Naive thymus-derived CD4-positive, alpha-beta T cell (primary cell): ENCODE measurements around the gene WFS1. TPM values are rescaled to one million over a fixed set of nuclear protein-coding genes. Genes with fewer than 3 reads are reported as not detected.

Source experiments
- ATAC-seq: fragments of 150-1000 bp; cut with Tn5 transposase; 2 replicates; pipeline ENCODE4 v1.10.0; 2021; ENCODE audit warnings: mild to moderate bottlenecking, moderate library complexity
- CTCF ChIA-PET: fragments of 350-600 bp; sonication (Branson Sonifier 250); formaldehyde crosslinking; loops from one replicate; lab custom pipeline; 2021; ENCODE audit warnings: antibody characterized with exemption; lab: Charles Lee
- POLR2A ChIA-PET: fragments of 350-600 bp; sonication (Branson Sonifier 250); formaldehyde crosslinking; loops from one replicate; lab custom pipeline; 2021; ENCODE audit warnings: antibody characterized with exemption, inconsistent platforms; lab: Charles Lee
- DNase-seq, 9 donors: peaks; one replicate each; pipeline versions ENCODE4 v3.0.0 to v3.0.0-alpha.2; 2020 to 2022; ENCODE audit warnings: mixed read lengths in 1 of 9
- H3K27ac ChIP-seq: one replicate; pipeline ENCODE4 v1.7.0; 2013; ENCODE audit warnings: mild to moderate bottlenecking, low read depth, low read length, moderate library complexity
- H3K27me3 ChIP-seq, 2 donors: one replicate each; pipeline ENCODE4 v1.7.0; 2013; ENCODE audit warnings: low read length in 2 of 2, mild to moderate bottlenecking in 2 of 2, moderate library complexity in 2 of 2; ENCODE audit not compliant: control insufficient read depth in 2 of 2, insufficient read depth in 2 of 2
- H3K36me3 ChIP-seq, 3 experiments: 1 replicate in 2 of 3; 2 replicates in 1 of 3; pipeline ENCODE4 v1.7.0; 2013; ENCODE audit warnings: low read length in 3 of 3, mild to moderate bottlenecking in 3 of 3, moderate library complexity in 1 of 3; ENCODE audit not compliant: insufficient read depth in 3 of 3, control insufficient read depth in 2 of 3
- H3K4me1 ChIP-seq, 2 donors: one replicate each; pipeline ENCODE4 v1.7.0; 2013; ENCODE audit warnings: low read length in 2 of 2, mild to moderate bottlenecking in 2 of 2, moderate library complexity in 1 of 2; ENCODE audit not compliant: control insufficient read depth in 2 of 2, insufficient read depth in 2 of 2
- H3K4me3 ChIP-seq: 2 replicates; pipeline ENCODE4 v1.7.0; 2013; ENCODE audit warnings: mild to moderate bottlenecking, low read length
- H3K9me3 ChIP-seq, 3 experiments: 1 replicate in 2 of 3; 2 replicates in 1 of 3; pipeline ENCODE4 v1.7.0; 2013; ENCODE audit warnings: low read length in 3 of 3; ENCODE audit not compliant: control insufficient read depth in 2 of 3
- H3K27ac Mint-ChIP-seq, 9 donors: one replicate each; pipeline ENCODE4 v1.8.0; 2020 to 2022; ENCODE audit warnings: mixed read lengths in 9 of 9, mild to moderate bottlenecking in 8 of 9, moderate library complexity in 5 of 9, inconsistent platforms in 2 of 9
- H3K27me3 Mint-ChIP-seq, 5 donors: one replicate each; pipeline ENCODE4 v1.8.0; 2021 to 2022; ENCODE audit warnings: mixed read lengths in 5 of 5, mild to moderate bottlenecking in 1 of 5
- H3K36me3 Mint-ChIP-seq, 5 donors: one replicate each; pipeline ENCODE4 v1.8.0; 2020 to 2022; ENCODE audit warnings: mixed read lengths in 5 of 5, mild to moderate bottlenecking in 3 of 5, inconsistent platforms in 1 of 5
- H3K4me1 Mint-ChIP-seq, 7 donors: one replicate each; pipeline ENCODE4 v1.8.0; 2020 to 2022; ENCODE audit warnings: mixed read lengths in 7 of 7, mild to moderate bottlenecking in 3 of 7, inconsistent platforms in 1 of 7
- H3K4me3 Mint-ChIP-seq, 10 donors: one replicate each; pipeline ENCODE4 v1.8.0; 2020 to 2022; ENCODE audit warnings: mild to moderate bottlenecking in 10 of 10, mixed read lengths in 10 of 10, moderate library complexity in 6 of 10, inconsistent platforms in 2 of 10
- H3K9me3 Mint-ChIP-seq, 11 donors: one replicate each; pipeline ENCODE4 v1.8.0; 2020 to 2022; ENCODE audit warnings: mixed read lengths in 11 of 11, mild to moderate bottlenecking in 4 of 11, inconsistent platforms in 1 of 11, moderate library complexity in 1 of 11
- intact Hi-C, 2 donors: fragments of 100-400 bp; cut with micrococcal nuclease; formaldehyde crosslinking; loops; one replicate each; pipeline ENCODE4 v1.15.1; 2023
- polyA plus RNA-seq, 2 donors: library from polyadenylated mRNA; unstranded; fragments of 300-500 nt; fragmentation: Illumina TruSeq; gene quantifications; one replicate each; pipeline ENCODE4 v1.2.3, GENCODE V29; 2021
- total RNA-seq, 6 experiments: library from RNA in 5 of 6; stranded (reverse) in 5 of 6; gene quantifications; 1 replicate in 5 of 6; 2 replicates in 1 of 6; pipeline ENCODE4 v1.2.3 and lab custom pipeline; 2021 to 2026

The WFS1 gene
- total and polyA plus RNA-seq, 7 experiments from 2014 or later: 2.8 to 6.7 (median 4.4) TPM

- DNase-seq (no peak), ATAC-seq (no peak)
- no peak overlapping the region for H3K4me3 Mint-ChIP-seq
- H3K4me1 Mint-ChIP-seq: peaks cover 0 to 17% (median 0%) of the 10 kb centered on the region in 7 donors
- Histone ChIP-seq H3K27ac (no peak overlapping the region), H3K9me3 (no peaks in the 10 kb centered on the region), H3K27me3 (no peaks in the 10 kb centered on the region), H3K36me3 (no peaks in the 10 kb centered on the region), H3K4me1 (no peaks in the 10 kb centered on the region), H3K4me3 (no peak overlapping the region)
- ChIA-PET POLR2A (no interaction called here), CTCF (interaction anchor here (0.8 to 1.4 kb wide), 2 partner anchors 68 to 72 kb away, joined by 3 to 5 read pairs; no protein-coding TSS in a partner anchor)
- peaks cover 6 to 47% (median 23%) of the 10 kb centered on the region in 5 donors for H3K27me3 Mint-ChIP-seq
- peaks cover 0 to 4% (median 0%) of the 10 kb centered on the region in 5 donors for H3K36me3 Mint-ChIP-seq
- intact Hi-C loops: no loop called here
- H3K9me3 Mint-ChIP-seq: peaks cover 0 to 11% (median 0%) of the 10 kb centered on the region in 11 donors
- H3K27ac Mint-ChIP-seq: no peak overlapping the region
Observed at GRCh38 chr4:6319530-6320150, 50.0 kb downstream of the WFS1 start.

GRCh38 chr4:6320663-6321062, 51.0 kb downstream of the WFS1 start:
- POLR2A ChIA-PET: no interaction called here
- intact Hi-C loops: no loop called here
- Mint-ChIP-seq H3K4me1 (peaks cover 0 to 24% (median 0%) of the 10 kb centered on the region in 7 donors), H3K9me3 (peaks cover 0 to 11% (median 0%) of the 10 kb centered on the region in 11 donors), H3K36me3 (peaks cover 0 to 4% (median 0%) of the 10 kb centered on the region in 5 donors), H3K27me3 (peaks cover 11 to 50% (median 27%) of the 10 kb centered on the region in 5 donors), H3K27ac (no peak overlapping the region), H3K4me3 (no peak overlapping the region)
- Histone ChIP-seq H3K9me3 (no peaks in the 10 kb centered on the region), H3K27ac (no peak overlapping the region), H3K27me3 (no peaks in the 10 kb centered on the region), H3K36me3 (no peaks in the 10 kb centered on the region), H3K4me3 (no peak overlapping the region), H3K4me1 (no peaks in the 10 kb centered on the region)
- no peak for ATAC-seq
- no peak for DNase-seq
- CTCF ChIA-PET: interaction anchor here (0.8 to 1.4 kb wide), 2 partner anchors 69 to 73 kb away, joined by 3 to 5 read pairs; no protein-coding TSS in a partner anchor

- no peak overlapping the region for H3K4me3 Mint-ChIP-seq
- no peak overlapping the region for H3K27ac Mint-ChIP-seq
- H3K27ac ChIP-seq: no peak overlapping the region
- H3K36me3 Mint-ChIP-seq: peaks cover 0 to 4% (median 0%) of the 10 kb centered on the region in 5 donors
- H3K4me1 Mint-ChIP-seq: peaks cover 0 to 24% (median 0%) of the 10 kb centered on the region in 7 donors
- ChIA-PET POLR2A (no interaction called here), CTCF (no interaction called here)
- no peaks in the 10 kb centered on the region for H3K4me1 ChIP-seq
- H3K36me3 ChIP-seq: no peaks in the 10 kb centered on the region
- no peak for DNase-seq
- intact Hi-C loops: no loop called here
- peaks cover 16 to 57% (median 28%) of the 10 kb centered on the region in 5 donors for H3K27me3 Mint-ChIP-seq
- no peaks in the 10 kb centered on the region for H3K9me3 ChIP-seq
- H3K4me3 ChIP-seq: no peak overlapping the region
- H3K27me3 ChIP-seq: no peaks in the 10 kb centered on the region
- no peak for ATAC-seq
- peaks cover 0 to 11% (median 0%) of the 10 kb centered on the region in 11 donors for H3K9me3 Mint-ChIP-seq
Observed at GRCh38 chr4:6321361-6321760, 51.7 kb downstream of the WFS1 start.

GRCh38 chr4:6322067-6322760, 52.6 kb downstream of the WFS1 start:
- POLR2A ChIA-PET: no interaction called here
- no peaks in the 10 kb centered on the region for H3K4me1 ChIP-seq
- Mint-ChIP-seq H3K9me3 (peaks cover 0 to 11% (median 0%) of the 10 kb centered on the region in 11 donors), H3K36me3 (peaks cover 0 to 4% (median 0%) of the 10 kb centered on the region in 5 donors), H3K4me3 (no peak overlapping the region), H3K4me1 (peaks cover 0 to 24% (median 0%) of the 10 kb centered on the region in 7 donors), H3K27ac (no peak overlapping the region), H3K27me3 (peaks cover 16 to 64% (median 28%) of the 10 kb centered on the region in 5 donors)
- no peak for ATAC-seq
- CTCF ChIA-PET: interaction anchor here (0.5 to 0.9 kb wide), 2 partner anchors 75 to 1245 kb away, joined by 3 read pairs; no protein-coding TSS in a partner anchor
- no peaks in the 10 kb centered on the region for H3K9me3 ChIP-seq
- no peak overlapping the region for H3K4me3 ChIP-seq
- no peak overlapping the region for H3K27ac ChIP-seq
- no peak for DNase-seq
- H3K36me3 ChIP-seq: no peaks in the 10 kb centered on the region
- intact Hi-C loops: no loop called here
- no peaks in the 10 kb centered on the region for H3K27me3 ChIP-seq

GRCh38 chr4:6322761-6323566, 53.3 kb downstream of the WFS1 start:
- Mint-ChIP-seq H3K4me1 (peaks cover 0 to 24% (median 0%) of the 10 kb centered on the region in 7 donors), H3K27me3 (peaks cover 15 to 60% (median 23%) of the 10 kb centered on the region in 5 donors)

GRCh38 chr4:6324461-6324998, 54.9 kb downstream of the WFS1 start:
- Histone ChIP-seq H3K36me3 (no peaks in the 10 kb centered on the region), H3K4me1 (no peaks in the 10 kb centered on the region), H3K27me3 (peaks cover 0 to 3% of the 10 kb centered on the region in 2 donors), H3K4me3 (no peak overlapping the region), H3K27ac (no peak overlapping the region), H3K9me3 (no peaks in the 10 kb centered on the region)
- intact Hi-C loops: no loop called here
- Mint-ChIP-seq H3K9me3 (peaks cover 0 to 11% (median 0%) of the 10 kb centered on the region in 11 donors), H3K4me3 (no peak overlapping the region), H3K36me3 (peaks cover 0 to 4% (median 0%) of the 10 kb centered on the region in 5 donors), H3K4me1 (peaks cover 0 to 24% (median 0%) of the 10 kb centered on the region in 7 donors), H3K27me3 (peaks cover 23 to 54% (median 24%) of the 10 kb centered on the region in 5 donors), H3K27ac (no peak overlapping the region)
- ChIA-PET POLR2A (no interaction called here), CTCF (interaction anchor here (0.7 to 2.3 kb wide), 2 partner anchors 10 to 73 kb away, joined by 4 to 15 read pairs; no protein-coding TSS in a partner anchor)
- no peak for ATAC-seq
- DNase-seq: no peak

More at GRCh38 chr4:6322761-6323566, 53.3 kb downstream of the WFS1 start:
- no peak for ATAC-seq
- Mint-ChIP-seq H3K27ac (no peak overlapping the region), H3K4me3 (no peak overlapping the region), H3K9me3 (peaks cover 0 to 11% (median 0%) of the 10 kb centered on the region in 11 donors), H3K36me3 (peaks cover 0 to 4% (median 0%) of the 10 kb centered on the region in 5 donors)
- Histone ChIP-seq H3K27ac (no peak overlapping the region), H3K36me3 (no peaks in the 10 kb centered on the region), H3K4me3 (no peak overlapping the region), H3K27me3 (peaks cover 0 to 3% of the 10 kb centered on the region in 2 donors), H3K9me3 (no peaks in the 10 kb centered on the region), H3K4me1 (no peaks in the 10 kb centered on the region)
- no peak for DNase-seq
- CTCF ChIA-PET: interaction anchor here (0.5 to 0.9 kb wide), 2 partner anchors 76 to 1244 kb away, joined by 3 read pairs; no protein-coding TSS in a partner anchor
- POLR2A ChIA-PET: no interaction called here
- intact Hi-C loops: no loop called here
